NCI-H128 (cell line): ENCODE data around the gene RPTOR.
"Not testable (repeated sequence)": the region's sequence is repeated elsewhere in the genome, so short reads cannot be mapped to it uniquely, and the experiment has no call there.

ENCODE experiments used
- DNase-seq: peaks from one replicate; lab custom pipeline; 2025; ENCODE audit not compliant: unreplicated experiment; lab: John Stamatoyannopoulos, UW

The RPTOR gene

GRCh38 chr17:80512233-80512632 is 32.4 kb upstream of the RPTOR start:
- DNase-seq: no peak

- no peak for DNase-seq
These were observed 31.4 kb upstream of the RPTOR start for GRCh38 chr17:80513201-80513600.

- DNase-seq: no peak
These were observed 30.7 kb upstream of the RPTOR start for GRCh38 chr17:80513892-80514291.

GRCh38 chr17:80516171-80516932 is 28.3 kb upstream of the RPTOR start:
- no peak for DNase-seq

GRCh38 chr17:80517641-80518040 is 27.0 kb upstream of the RPTOR start:
- DNase-seq: no peak

GRCh38 chr17:80518392-80518791 is 26.2 kb upstream of the RPTOR start:
- DNase-seq: no peak

- DNase-seq: no peak
These were observed 25.4 kb upstream of the RPTOR start for GRCh38 chr17:80519091-80519781.

GRCh38 chr17:80520810-80521455 is 23.7 kb upstream of the RPTOR start:
- no peak for DNase-seq

DNA sequence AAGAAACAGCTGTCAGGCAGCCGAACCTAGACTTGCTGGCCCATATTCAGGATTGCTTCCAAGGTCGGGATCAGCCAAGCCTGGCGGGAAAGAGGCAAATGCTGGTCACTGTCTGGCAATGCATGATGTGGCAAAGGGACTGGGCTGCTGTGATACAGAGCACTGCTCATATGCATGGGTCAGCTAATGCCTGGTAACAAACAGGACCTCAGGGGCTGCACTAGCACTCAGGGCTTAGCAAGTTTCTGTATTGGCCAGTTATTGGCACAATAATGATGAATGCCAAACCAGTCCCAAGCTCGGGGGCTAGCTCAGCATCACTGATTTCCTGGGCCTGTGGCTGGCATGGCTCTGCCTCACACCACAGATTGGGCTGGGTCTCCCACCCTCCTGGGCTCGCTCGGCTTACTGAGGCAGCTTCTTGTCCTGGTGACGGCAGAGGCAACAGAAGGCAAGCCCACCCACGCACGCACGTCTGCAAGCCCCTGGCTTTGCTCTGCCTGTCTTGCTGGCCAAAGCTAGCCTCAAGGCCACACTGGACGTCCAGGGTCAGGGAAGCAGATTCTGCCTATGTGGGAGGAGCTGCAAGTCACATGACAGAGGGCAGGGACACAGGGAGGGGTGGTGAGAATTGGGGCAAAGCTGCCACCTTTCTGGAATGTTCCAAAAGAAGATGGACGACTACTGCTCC is 21.4 kb upstream of the RPTOR start:
- DNase-seq: no peak

DNA sequence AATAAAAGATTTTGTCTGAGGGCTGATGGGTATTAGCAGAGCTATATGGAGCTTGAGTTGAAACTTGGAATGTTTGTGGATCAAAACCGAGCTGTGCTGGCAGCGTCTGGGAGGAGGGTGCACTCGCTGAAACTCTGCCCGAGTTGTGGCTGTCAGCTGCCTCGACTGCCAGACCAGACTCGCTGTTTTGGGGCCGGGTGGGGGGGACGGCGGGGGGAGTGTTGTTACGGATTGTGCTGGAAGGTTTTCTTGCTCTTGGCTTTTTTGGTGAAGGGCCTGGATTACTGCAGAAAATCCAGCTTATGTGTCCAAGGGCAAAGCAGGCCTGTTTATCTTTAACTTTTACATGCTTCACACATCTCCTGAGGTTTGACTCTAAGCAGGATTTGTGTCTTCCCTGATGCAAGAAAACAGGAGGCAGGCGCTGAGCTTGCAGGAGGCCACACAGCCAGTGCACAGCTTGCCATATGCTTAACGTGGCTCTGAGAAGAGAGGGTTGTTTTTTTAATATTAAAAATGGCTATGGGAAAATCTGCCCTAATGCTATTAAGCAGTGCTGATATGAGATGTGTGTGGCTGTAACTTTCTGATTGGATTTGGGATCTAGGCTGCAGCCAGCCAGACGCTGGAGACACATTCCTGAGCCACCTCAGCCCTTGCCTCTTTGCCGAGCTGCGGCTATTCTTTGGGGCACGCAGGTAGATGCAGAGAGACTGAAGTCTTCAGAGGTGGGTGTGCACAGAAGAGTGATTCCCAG is 20.5 kb upstream of the RPTOR start:
- no peak for DNase-seq

- DNase-seq: no peak
These were observed 18.3 kb upstream of the RPTOR start for GRCh38 chr17:80526116-80526910.

DNA sequence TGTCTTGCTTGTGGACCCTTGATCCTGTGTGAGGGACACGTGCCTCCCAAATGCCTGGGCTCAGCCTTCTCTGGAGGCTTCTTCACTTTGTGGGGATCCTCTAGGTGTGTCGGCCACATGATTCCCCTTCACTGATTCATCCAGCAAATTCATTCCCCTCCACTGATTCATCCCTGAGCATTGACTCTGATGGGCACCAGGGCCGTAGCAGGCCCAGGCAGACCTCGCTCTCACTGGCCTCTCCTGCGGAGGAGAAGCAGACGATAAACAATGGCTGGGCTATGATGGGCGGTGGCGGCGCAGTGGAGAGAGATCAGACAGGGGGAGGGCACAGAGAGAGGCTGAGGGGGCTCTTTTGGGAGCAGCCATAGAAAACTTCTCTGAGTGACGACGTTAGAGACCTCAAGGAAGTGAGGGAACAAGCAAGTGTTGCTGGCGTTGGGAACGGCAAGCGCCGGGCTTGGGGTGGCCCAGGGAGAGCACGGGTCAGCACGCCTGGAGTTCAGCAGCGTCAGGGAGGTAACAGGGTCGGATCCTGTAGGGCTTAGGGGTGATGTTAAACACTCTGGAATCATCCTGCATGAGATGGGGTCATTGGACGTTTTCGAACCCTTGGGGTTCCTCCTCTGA is 17.5 kb upstream of the RPTOR start:
- DNase-seq: no peak

DNA sequence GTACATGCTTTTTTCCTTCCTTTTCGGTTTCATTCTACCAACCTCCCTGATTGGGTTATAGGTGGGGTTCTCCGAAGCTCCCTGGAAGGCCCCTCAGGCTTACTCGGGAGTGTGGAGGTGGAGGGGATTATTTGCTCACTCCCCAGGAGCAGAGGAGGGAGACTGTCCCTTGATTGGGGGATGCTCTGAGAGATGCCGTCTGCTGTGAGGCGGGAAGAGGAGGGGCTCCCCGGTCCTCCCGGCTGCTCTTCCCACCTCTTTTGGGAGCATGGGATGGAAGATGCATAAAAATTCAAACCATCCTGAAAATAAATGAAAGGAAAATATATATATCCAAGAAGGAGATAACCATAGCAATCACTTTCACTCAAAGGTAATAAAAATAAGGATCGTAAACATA is 16.1 kb upstream of the RPTOR start:
- DNase-seq: no peak

DNA sequence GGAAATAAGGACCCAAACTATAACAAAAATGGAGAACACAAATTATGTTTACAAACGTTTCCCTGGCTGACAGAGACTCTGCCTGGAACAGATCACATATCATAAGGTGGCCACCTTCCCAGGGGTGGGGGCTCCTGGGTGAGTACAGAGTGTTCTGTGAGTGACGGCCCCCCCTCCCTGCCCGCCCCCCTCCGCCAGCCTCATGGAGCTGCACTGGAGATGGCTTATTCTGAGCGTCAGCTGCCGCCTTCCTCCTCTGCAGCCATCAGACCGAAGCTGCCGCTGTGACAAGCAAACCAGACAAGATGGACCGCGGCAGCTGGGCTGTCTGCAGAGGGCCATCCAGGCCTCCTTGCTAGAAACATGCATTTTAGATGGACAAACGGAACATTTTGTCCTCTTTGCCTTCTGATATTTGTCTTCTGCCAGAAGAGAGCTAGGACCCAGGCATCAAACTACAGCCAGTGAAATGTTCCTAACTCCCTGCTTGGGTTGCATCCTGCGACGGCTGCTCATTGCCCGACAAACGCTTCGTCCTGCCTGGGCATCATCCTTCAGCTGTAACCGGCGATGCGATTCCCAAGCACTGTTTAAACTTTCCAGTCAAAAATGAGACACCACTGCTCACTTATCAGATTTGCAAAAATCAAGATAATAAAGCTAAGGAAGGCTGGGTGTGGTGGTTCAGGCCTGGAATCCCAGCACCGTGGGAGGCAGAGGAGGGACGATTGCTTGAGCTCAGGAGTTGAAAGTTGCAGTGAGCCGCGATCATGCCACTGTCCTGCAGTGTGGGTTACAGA is 15.3 kb upstream of the RPTOR start:
- no peak for DNase-seq

GRCh38 chr17:80529904-80530292 is 14.7 kb upstream of the RPTOR start:
- no peak for DNase-seq

DNA sequence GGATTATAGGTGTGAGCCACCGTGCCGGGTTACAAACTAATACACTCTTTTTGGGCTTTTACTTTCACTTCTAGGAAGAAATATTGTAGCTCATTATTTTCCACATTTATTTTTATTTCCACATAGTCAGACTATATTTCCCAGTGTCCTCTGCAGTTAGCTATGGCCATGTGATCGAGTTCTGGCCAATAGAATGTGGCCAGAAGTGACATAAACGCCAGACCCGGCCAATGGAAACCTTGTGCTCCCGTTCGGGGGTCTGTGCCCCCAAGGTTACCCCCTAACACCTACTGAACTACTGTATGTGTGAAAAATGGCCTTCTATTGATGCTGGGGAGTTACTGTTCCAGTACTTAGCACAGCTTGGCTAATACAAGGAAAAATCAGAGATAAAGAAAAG is 13.2 kb upstream of the RPTOR start:
- no peak for DNase-seq

GRCh38 chr17:80537386-80537785 is 7.3 kb upstream of the RPTOR start:
- not testable (repeated sequence) for DNase-seq

DNA sequence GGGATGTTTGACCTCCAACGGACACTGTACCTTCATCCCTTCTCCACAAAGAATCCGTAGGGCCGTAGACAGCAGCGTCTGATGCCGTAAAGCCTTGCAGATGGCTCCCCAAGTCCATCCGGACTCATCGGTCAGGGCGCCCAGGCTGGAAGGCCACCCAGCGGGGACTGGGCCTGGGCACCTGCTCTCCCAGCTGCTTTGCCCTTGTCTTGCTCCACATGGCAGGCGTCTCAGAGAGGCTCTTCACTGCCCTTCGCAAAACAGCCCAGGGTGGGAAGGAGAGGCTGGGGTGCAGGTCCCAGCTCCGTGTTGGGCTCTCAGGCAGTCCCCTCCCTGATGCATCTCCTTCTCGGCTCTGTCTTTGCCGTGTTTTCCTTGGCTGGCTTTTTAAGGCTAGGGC is 6.2 kb upstream of the RPTOR start:
- no peak for DNase-seq
